Thyroid gland (tissue), 4 donors: Measurements from ENCODE around the gene ELL. TPM values are rescaled to one million over a fixed set of nuclear protein-coding genes. Genes with fewer than 3 reads are reported as not detected.

Experiments used
- DNase-seq, 2 donors: peaks; one replicate each; pipeline ENCODE4 v3.0.0-alpha.2; 2019
- H3K27ac ChIP-seq, 3 donors: fragments of 200-600 bp; sonication (generic); 1 replicate in 2 of 3; 2 replicates in 1 of 3; pipeline ENCODE4 v1.5.1; 2016 to 2019; ENCODE audit warnings: mild to moderate bottlenecking in 1 of 3, moderate library complexity in 1 of 3
- H3K27me3 ChIP-seq: fragments of 200-600 bp; sonication (generic); one replicate; pipeline ENCODE4 v1.5.1; 2019
- H3K36me3 ChIP-seq, 2 donors: fragments of 200-600 bp; sonication (generic); one replicate each; pipeline ENCODE4 v1.5.1; 2016 to 2019
- H3K4me1 ChIP-seq, 2 donors: fragments of 200-600 bp; sonication (generic); one replicate each; pipeline ENCODE4 v1.5.1; 2017 to 2019
- H3K4me3 ChIP-seq, 3 donors: fragments of 200-600 bp; sonication (generic); replicated peaks in 1 of 3; 1 replicate in 2 of 3; 2 replicates in 1 of 3; pipeline ENCODE4 v1.5.1; 2016; ENCODE audit warnings: mild to moderate bottlenecking in 1 of 3
- H3K9me3 ChIP-seq: fragments of 200-600 bp; sonication (generic); one replicate; pipeline ENCODE4 v1.5.1; 2017
- POLR2A ChIP-seq, 2 donors: fragments of 450-650 bp; IDR thresholded peaks; one replicate each; pipeline ENCODE4 v1.6.1; 2017; ENCODE audit warnings: antibody characterized with exemption in 2 of 2, mild to moderate bottlenecking in 2 of 2, moderate library complexity in 1 of 2
- WGBS, 2 donors: methylation state at CpG; one replicate each; pipeline ENCODE4 v1.1.5; 2017; 5-methylcytosine and 5-hydroxymethylcytosine counted together
- intact Hi-C: fragments of 100-400 bp; cut with DNase I; formaldehyde crosslinking; loops from one replicate; pipeline ENCODE4 v1.15.1; 2023
- total RNA-seq, 4 donors: library from RNA; depleted of rRNA; stranded (reverse); fragments of >200 nt; gene quantifications; one replicate each; pipeline ENCODE4 v1.2.3, GENCODE V29; 2016
- TF ChIP-seq, protein P1 (sequence below), 6 experiments: fragments of 200-600 bp in 3 of 6; fragments of 450-650 bp in 3 of 6; sonication (generic) in 3 of 6; IDR thresholded peaks; one replicate each; pipeline ENCODE4 v1.5.1; 2016 to 2019; ENCODE audit warnings: antibody characterized with exemption in 6 of 6, mild to moderate bottlenecking in 2 of 6, inconsistent platforms in 1 of 6, moderate library complexity in 1 of 6

ELL gene
- total RNA-seq, 4 donors from 2014 or later: 10.8 to 31.0 (median 11.5) TPM

GRCh38 chr19:18393836-18394235, 128.0 kb downstream of the ELL start:
- no peak for DNase-seq
- Histone ChIP-seq H3K27ac (no peak overlapping the region), H3K4me3 (no peak overlapping the region), H3K27me3 (no peaks in the 10 kb centered on the region), H3K4me1 (peaks cover 0 to 5% of the 10 kb centered on the region in 2 donors), H3K36me3 (no peaks in the 10 kb centered on the region), H3K9me3 (no peaks in the 10 kb centered on the region)
- 75 to 77% methylated on average over 7 of the region's 7 CpGs for WGBS, 2 donors
- TF ChIP-seq POLR2A (IDR thresholded peaks at IDR 0.05): no peak
- TF ChIP-seq, protein P1, sequence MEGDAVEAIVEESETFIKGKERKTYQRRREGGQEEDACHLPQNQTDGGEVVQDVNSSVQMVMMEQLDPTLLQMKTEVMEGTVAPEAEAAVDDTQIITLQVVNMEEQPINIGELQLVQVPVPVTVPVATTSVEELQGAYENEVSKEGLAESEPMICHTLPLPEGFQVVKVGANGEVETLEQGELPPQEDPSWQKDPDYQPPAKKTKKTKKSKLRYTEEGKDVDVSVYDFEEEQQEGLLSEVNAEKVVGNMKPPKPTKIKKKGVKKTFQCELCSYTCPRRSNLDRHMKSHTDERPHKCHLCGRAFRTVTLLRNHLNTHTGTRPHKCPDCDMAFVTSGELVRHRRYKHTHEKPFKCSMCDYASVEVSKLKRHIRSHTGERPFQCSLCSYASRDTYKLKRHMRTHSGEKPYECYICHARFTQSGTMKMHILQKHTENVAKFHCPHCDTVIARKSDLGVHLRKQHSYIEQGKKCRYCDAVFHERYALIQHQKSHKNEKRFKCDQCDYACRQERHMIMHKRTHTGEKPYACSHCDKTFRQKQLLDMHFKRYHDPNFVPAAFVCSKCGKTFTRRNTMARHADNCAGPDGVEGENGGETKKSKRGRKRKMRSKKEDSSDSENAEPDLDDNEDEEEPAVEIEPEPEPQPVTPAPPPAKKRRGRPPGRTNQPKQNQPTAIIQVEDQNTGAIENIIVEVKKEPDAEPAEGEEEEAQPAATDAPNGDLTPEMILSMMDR (IDR thresholded peaks at IDR 0.05): no peak
- intact Hi-C loops: no loop called here

- Histone ChIP-seq H3K36me3 (no peaks in the 10 kb centered on the region), H3K4me3 (no peak overlapping the region), H3K9me3 (no peaks in the 10 kb centered on the region), H3K27ac (no peak overlapping the region), H3K27me3 (no peaks in the 10 kb centered on the region), H3K4me1 (peaks cover 4 to 14% of the 10 kb centered on the region in 2 donors)
- DNase-seq: no peak
- TF ChIP-seq, protein P1 (IDR thresholded peaks at IDR 0.05): no peak
- TF ChIP-seq POLR2A (IDR thresholded peaks at IDR 0.05): no peak
- intact Hi-C loops: no loop called here
- WGBS, 2 donors: 71 to 79% methylated on average over 5 of the region's 5 CpGs
These were observed 128.9 kb downstream of the ELL start for GRCh38 chr19:18392926-18393325.

Other genes with a start within 250 kb of the ELL start
- gene IQCN, start 247.6 kb downstream of the ELL start, total RNA-seq: 10 to 100 TPM in 1 of 4 donors, 1 to 10 TPM in 3; 5.7 to 17.0 (median 8.9) TPM
- 100 to 1,000 TPM; 193 to 394 (median 316) TPM for gene JUND, start 240.4 kb downstream of the ELL start, total RNA-seq
- gene LSM4, start 199.0 kb downstream of the ELL start, total RNA-seq: 100 to 1,000 TPM in 2 of 4 donors, 10 to 100 TPM in 2; 55.2 to 203 (median 140) TPM
- 10 to 100 TPM; 23.5 to 44.0 (median 27.9) TPM for gene PGPEP1, start 181.5 kb downstream of the ELL start, total RNA-seq
- gene GDF15, start 135.9 kb downstream of the ELL start, total RNA-seq: 1 to 10 TPM in 3 of 4 donors, not detected in 1; 3.7 to 9.9 (median 5.1) TPM
- gene LRRC25, start 124.4 kb downstream of the ELL start, total RNA-seq: 1 to 10 TPM; 1.1 to 7.1 (median 2.2) TPM
- 10 to 100 TPM; 40.5 to 75.6 (median 56.1) TPM for gene SSBP4, start 102.7 kb downstream of the ELL start, total RNA-seq
- 10 to 100 TPM; 12.7 to 24.2 (median 22.9) TPM for gene ISYNA1, start 83.9 kb downstream of the ELL start, total RNA-seq
- gene FKBP8, start 21.5 kb upstream of the ELL start, total RNA-seq: 100 to 1,000 TPM; 238 to 394 (median 314) TPM
- gene KXD1, start 35.8 kb upstream of the ELL start, total RNA-seq: 100 to 1,000 TPM in 2 of 4 donors, 10 to 100 TPM in 2; 98.1 to 117 (median 103) TPM
- 100 to 1,000 TPM; 395 to 726 (median 521) TPM for gene UBA52, start 49.8 kb upstream of the ELL start, total RNA-seq
- 100 to 1,000 TPM in 2 of 4 donors, 10 to 100 TPM in 2; 57.4 to 137 (median 101) TPM for gene REX1BD, start 66.7 kb upstream of the ELL start, total RNA-seq
- 100 to 1,000 TPM in 2 of 4 donors, 10 to 100 TPM in 2; 87.2 to 140 (median 101) TPM for gene CRLF1, start 84.7 kb upstream of the ELL start, total RNA-seq
- gene TMEM59L, start 90.8 kb upstream of the ELL start, total RNA-seq: 1 to 10 TPM; 1.3 to 3.1 (median 2.3) TPM
- 10 to 100 TPM; 13.4 to 20.2 (median 15.9) TPM for gene KLHL26, start 115.0 kb upstream of the ELL start, total RNA-seq
- 10 to 100 TPM; 12.3 to 15.9 (median 13.1) TPM for gene CRTC1, start 161.6 kb upstream of the ELL start, total RNA-seq